Small intestine (tissue), 7 donors: ENCODE measurements around the gene CXorf38. TPM values are rescaled to one million over a fixed set of nuclear protein-coding genes. Genes with fewer than 3 reads are reported as not detected.
"Not testable (repeated sequence)": the region's sequence is repeated elsewhere in the genome, so short reads cannot be mapped to it uniquely, and the experiment has no call there.

ENCODE experiments used
- DNase-seq, 2 donors: peaks; one replicate each; pipeline versions ENCODE4 v3.0.0 to v3.0.0-alpha.2; 2013
- FAIRE-seq: peaks from 2 replicates; lab custom pipeline; 2012; peaks lifted over from hg19 to GRCh38; lab: Jason Lieb, UNC
- H3K27ac ChIP-seq, 3 donors: one replicate each; pipeline ENCODE4 v1.5.1; 2013; ENCODE audit warnings: low read length in 2 of 3, mild to moderate bottlenecking in 2 of 3, control low read depth in 1 of 3, inconsistent platforms in 1 of 3, low read depth in 1 of 3, moderate library complexity in 1 of 3
- H3K27me3 ChIP-seq, 3 donors: one replicate each; pipeline ENCODE4 v1.6.1; 2013; ENCODE audit warnings: low read length in 3 of 3, inconsistent platforms in 1 of 3; ENCODE audit not compliant: control insufficient read depth in 3 of 3, insufficient read depth in 3 of 3
- H3K36me3 ChIP-seq, 3 donors: one replicate each; pipeline ENCODE4 v1.6.1; 2013; ENCODE audit warnings: low read length in 3 of 3, inconsistent platforms in 1 of 3, low read depth in 1 of 3, mild to moderate bottlenecking in 1 of 3, moderate library complexity in 1 of 3; ENCODE audit not compliant: control insufficient read depth in 3 of 3, insufficient read depth in 2 of 3
- H3K4me1 ChIP-seq, 3 donors: one replicate each; pipeline ENCODE4 v1.6.1; 2013; ENCODE audit warnings: low read length in 2 of 3, inconsistent platforms in 1 of 3, low read depth in 1 of 3, mild to moderate bottlenecking in 1 of 3, moderate library complexity in 1 of 3; ENCODE audit not compliant: control insufficient read depth in 3 of 3, insufficient read depth in 2 of 3
- H3K4me3 ChIP-seq, 3 donors: one replicate each; pipeline ENCODE4 v1.5.1; 2013; ENCODE audit warnings: low read length in 3 of 3, control low read depth in 1 of 3, inconsistent platforms in 1 of 3, low read depth in 1 of 3, mild to moderate bottlenecking in 1 of 3, moderate library complexity in 1 of 3
- H3K9me3 ChIP-seq, 2 donors: one replicate each; pipeline ENCODE4 v1.6.1; 2013; ENCODE audit warnings: low read depth in 1 of 2, low read length in 1 of 2; ENCODE audit not compliant: control insufficient read depth in 2 of 2, insufficient read depth in 1 of 2
- WGBS, 3 donors: extraction: QIAGEN DNeasy Blood & Tissue Kit; methylation state at CpG; one replicate each; pipeline ENCODE4 v1.1.7; 2013; 5-methylcytosine and 5-hydroxymethylcytosine counted together
- polyA plus RNA-seq, 4 donors: library from polyadenylated mRNA; stranded (reverse) in 3 of 4; unstranded in 1 of 4; fragments of 200-250 nt in 3 of 4; fragments of 120-200 nt in 1 of 4; gene quantifications; one replicate each; pipeline versions ENCODE4 v1.2.1 to v1.2.3, GENCODE V29; 2013
- donor health status: healthy with polysubstance abuse.
- donor health status: control.
- donor health status: control.
- donor health status: Bipolar disorder and iron deficiency.
- donor health status: healthy.

CXorf38 gene
- polyA plus RNA-seq, 4 donors: 8.1 to 11.7 (median 9.3) TPM

GRCh38 chrX:40587623-40588022 lies 59.7 kb downstream of the CXorf38 start:
- FAIRE-seq, H3K4me1 ChIP-seq, H3K27me3 ChIP-seq, H3K9me3 ChIP-seq, H3K27ac ChIP-seq, H3K4me3 ChIP-seq, DNase-seq: not testable (repeated sequence)
- WGBS, 3 donors: 50 to 70% (median 61%) methylated on average over 1 of the region's 1 CpG
- H3K36me3 ChIP-seq: peaks cover 0 to 16% (median 3%) of the 10 kb centered on the region in 3 donors

GRCh38 chrX:40582811-40583210 lies 64.5 kb downstream of the CXorf38 start:
- Histone ChIP-seq H3K27ac (no peak overlapping the region), H3K27me3 (no peaks in the 10 kb centered on the region), H3K4me3 (no peak overlapping the region), H3K4me1 (no peaks in the 10 kb centered on the region), H3K36me3 (no peaks in the 10 kb centered on the region), H3K9me3 (no peaks in the 10 kb centered on the region)
- DNase-seq (no peak), FAIRE-seq (no peak)
- 85 to 91% (median 85%) methylated on average over 2 of the region's 2 CpGs for WGBS, 3 donors

- not testable (repeated sequence) for FAIRE-seq, H3K36me3 ChIP-seq, H3K27ac ChIP-seq, DNase-seq, H3K4me1 ChIP-seq, H3K27me3 ChIP-seq, H3K9me3 ChIP-seq, H3K4me3 ChIP-seq
- 92 to 93% (median 93%) methylated on average over 8 to 13 of the region's 13 CpGs for WGBS, 3 donors
These were observed 65.2 kb downstream of the CXorf38 start for GRCh38 chrX:40582178-40582577.

GRCh38 chrX:40581336-40581920 lies 65.9 kb downstream of the CXorf38 start:
- H3K9me3 ChIP-seq: no peaks in the 10 kb centered on the region
- FAIRE-seq (no peak), DNase-seq (peak in 1 of 2 donors; percentile 2)
- WGBS, 3 donors: 1 to 36% (median 7%) methylated on average over 11 to 15 of the region's 15 CpGs
- peak overlapping the region; percentile 53 to 89 (median 71) for H3K4me3 ChIP-seq
- no peaks in the 10 kb centered on the region for H3K4me1 ChIP-seq
- H3K27ac ChIP-seq: peak overlapping the region; percentile 65 to 96 (median 75)
- no peaks in the 10 kb centered on the region for H3K36me3 ChIP-seq
- H3K27me3 ChIP-seq: no peaks in the 10 kb centered on the region

- Histone ChIP-seq H3K36me3 (no peaks in the 10 kb centered on the region), H3K4me1 (no peaks in the 10 kb centered on the region), H3K4me3 (peak within 1 kb of the TSS; percentile 53 to 89 (median 71)), H3K9me3 (no peaks in the 10 kb centered on the region), H3K27me3 (no peaks in the 10 kb centered on the region), H3K27ac (peak within 1 kb of the TSS; percentile 75 to 97 (median 95))
- peak; percentile 23 for FAIRE-seq
- DNase-seq: peak; percentile 93 to 95
- WGBS, 3 donors: 1 to 30% (median 5%) methylated on average over 31 to 89 of the region's 89 CpGs
These were observed 66.6 kb downstream of the CXorf38 start, which contains the start of gene ATP6AP2 for GRCh38 chrX:40580537-40581335. TSS of gene ATP6AP2 (plus strand) at chrX:40580970. CDS start at chrX:40581066, 96 bp downstream.

GRCh38 chrX:40579900-40580536 lies 67.3 kb downstream of the CXorf38 start:
- WGBS, 3 donors: 10 to 32% (median 14%) methylated on average over 12 of the region's 12 CpGs

GRCh38 chrX:40579141-40579540 lies 68.2 kb downstream of the CXorf38 start:
- H3K36me3 ChIP-seq: no peaks in the 10 kb centered on the region

More at GRCh38 chrX:40579900-40580536, 67.3 kb downstream of the CXorf38 start:
- no peaks in the 10 kb centered on the region for H3K9me3 ChIP-seq
- H3K4me3 ChIP-seq: peak overlapping the region; percentile 52 to 89 (median 64)
- no peaks in the 10 kb centered on the region for H3K27me3 ChIP-seq
- peak overlapping the region; percentile 60 to 97 (median 95) for H3K27ac ChIP-seq
- FAIRE-seq: no peak
- peak; percentile 47 to 53 for DNase-seq
- H3K36me3 ChIP-seq: no peaks in the 10 kb centered on the region
- no peaks in the 10 kb centered on the region for H3K4me1 ChIP-seq

GRCh38 chrX:40578039-40578695 lies 69.2 kb downstream of the CXorf38 start:
- no peak for DNase-seq
- H3K4me3 ChIP-seq: no peak overlapping the region
- H3K9me3 ChIP-seq: no peaks in the 10 kb centered on the region
- H3K4me1 ChIP-seq: no peaks in the 10 kb centered on the region
- H3K27ac ChIP-seq: no peak overlapping the region
- H3K36me3 ChIP-seq: no peaks in the 10 kb centered on the region
- no peaks in the 10 kb centered on the region for H3K27me3 ChIP-seq
- 67 to 71% (median 70%) methylated on average over 7 of the region's 7 CpGs for WGBS, 3 donors
- FAIRE-seq: no peak

More at GRCh38 chrX:40579141-40579540, 68.2 kb downstream of the CXorf38 start:
- FAIRE-seq: no peak
- no peak for DNase-seq
- no peaks in the 10 kb centered on the region for H3K27me3 ChIP-seq
- no peak overlapping the region for H3K4me3 ChIP-seq
- H3K4me1 ChIP-seq: no peaks in the 10 kb centered on the region
- H3K9me3 ChIP-seq: no peaks in the 10 kb centered on the region
- H3K27ac ChIP-seq: no peak overlapping the region
- 60 to 72% (median 64%) methylated on average over 3 of the region's 3 CpGs for WGBS, 3 donors
